Muscle of arm (tissue), 14 donors: ENCODE data around the gene ST13. TPM values are rescaled to one million over a fixed set of nuclear protein-coding genes. Genes with fewer than 3 reads are reported as not detected.
"Not testable (repeated sequence)": the region's sequence is repeated elsewhere in the genome, so short reads cannot be mapped to it uniquely, and the experiment has no call there.

Experiments
- DNase-seq: peaks from one replicate; pipeline ENCODE4 v3.0.0-alpha.2; 2013
- long read RNA-seq, 11 donors: transcript quantifications; one replicate each; lab custom pipeline, GENCODE V29; 2026
- polyA plus RNA-seq, 12 donors: library from polyadenylated mRNA; unstranded; fragments of 120-200 nt; gene quantifications; one replicate each; pipeline ENCODE4 v1.2.1, GENCODE V29; 2013; ENCODE audit not compliant: insufficient read length in 12 of 12

ST13 gene
- polyA plus RNA-seq = 100 to 1,000 TPM; 241 to 520 (median 443) TPM
- long read RNA-seq, donor 1, transcript ST13-201 (12 exons, 3,595 nt) = major isoform, 126 of 318 reads
- long read RNA-seq, donor 1, partial matches to known transcripts = 192 of 318 reads
- long read RNA-seq, donor 1, other reads (novel, unspliced or antisense) = 0 of 318 reads
- long read RNA-seq, donor 2, transcript ST13-201 (12 exons, 3,595 nt) = major isoform, 164 of 248 reads
- long read RNA-seq, donor 2, partial matches to known transcripts = 72 of 248 reads
- long read RNA-seq, donor 2, other reads (novel, unspliced or antisense) = 12 of 248 reads
- long read RNA-seq, donor 3, transcript ST13-201 (12 exons, 3,595 nt) = major isoform, 56 of 94 reads
- long read RNA-seq, donor 3, partial matches to known transcripts = 38 of 94 reads
- long read RNA-seq, donor 3, other reads (novel, unspliced or antisense) = 0 of 94 reads
- long read RNA-seq, donor 4, transcript ST13-201 (12 exons, 3,595 nt) = major isoform, 50 of 74 reads
- long read RNA-seq, donor 4, partial matches to known transcripts = 24 of 74 reads
- long read RNA-seq, donor 4, other reads (novel, unspliced or antisense) = 0 of 74 reads
- long read RNA-seq, donor 5, transcript ST13-201 (12 exons, 3,595 nt) = major isoform, 184 of 311 reads
- long read RNA-seq, donor 5, partial matches to known transcripts = 116 of 311 reads
- long read RNA-seq, donor 5, other reads (novel, unspliced or antisense) = 11 of 311 reads
- long read RNA-seq, donor 6, transcript ST13-201 (12 exons, 3,595 nt) = major isoform, 55 of 92 reads
- long read RNA-seq, donor 6, partial matches to known transcripts = 32 of 92 reads
- long read RNA-seq, donor 6, other reads (novel, unspliced or antisense) = 5 of 92 reads
- long read RNA-seq, donor 7, transcript ST13-201 (12 exons, 3,595 nt) = major isoform, 57 of 89 reads
- long read RNA-seq, donor 7, partial matches to known transcripts = 31 of 89 reads
- long read RNA-seq, donor 7, other reads (novel, unspliced or antisense) = 0 of 89 reads
- long read RNA-seq, donor 8, transcript ST13-201 (12 exons, 3,595 nt) = major isoform, 152 of 244 reads
- long read RNA-seq, donor 8, partial matches to known transcripts = 85 of 244 reads
- long read RNA-seq, donor 8, other reads (novel, unspliced or antisense) = 7 of 244 reads
- long read RNA-seq, donor 9, transcript ST13-201 (12 exons, 3,595 nt) = major isoform, 59 of 111 reads
- long read RNA-seq, donor 9, partial matches to known transcripts = 52 of 111 reads
- long read RNA-seq, donor 9, other reads (novel, unspliced or antisense) = 0 of 111 reads
- long read RNA-seq, donor 10, transcript ST13-201 (12 exons, 3,595 nt) = major isoform, 131 of 301 reads
- long read RNA-seq, donor 10, partial matches to known transcripts = 170 of 301 reads
- long read RNA-seq, donor 10, other reads (novel, unspliced or antisense) = 0 of 301 reads
- long read RNA-seq, donor 11, transcript ST13-201 (12 exons, 3,595 nt) = major isoform, 109 of 186 reads
- long read RNA-seq, donor 11, partial matches to known transcripts = 76 of 186 reads
- long read RNA-seq, donor 11, other reads (novel, unspliced or antisense) = 0 of 186 reads

GRCh38 chr22:40856513-40857308, at the start of gene ST13, which contains the start of gene XPNPEP3:
Gene ST13 (minus strand): TSS chr22:40856639. CDS start chr22:40856540, 99 bp downstream.
Gene XPNPEP3 (plus strand): TSS chr22:40857148. CDS start chr22:40857182, 34 bp downstream.
- DNase-seq = peak; percentile 97

GRCh38 chr22:40904101-40904500, 47.7 kb upstream of the ST13 start:
- no peak for DNase-seq

DNA sequence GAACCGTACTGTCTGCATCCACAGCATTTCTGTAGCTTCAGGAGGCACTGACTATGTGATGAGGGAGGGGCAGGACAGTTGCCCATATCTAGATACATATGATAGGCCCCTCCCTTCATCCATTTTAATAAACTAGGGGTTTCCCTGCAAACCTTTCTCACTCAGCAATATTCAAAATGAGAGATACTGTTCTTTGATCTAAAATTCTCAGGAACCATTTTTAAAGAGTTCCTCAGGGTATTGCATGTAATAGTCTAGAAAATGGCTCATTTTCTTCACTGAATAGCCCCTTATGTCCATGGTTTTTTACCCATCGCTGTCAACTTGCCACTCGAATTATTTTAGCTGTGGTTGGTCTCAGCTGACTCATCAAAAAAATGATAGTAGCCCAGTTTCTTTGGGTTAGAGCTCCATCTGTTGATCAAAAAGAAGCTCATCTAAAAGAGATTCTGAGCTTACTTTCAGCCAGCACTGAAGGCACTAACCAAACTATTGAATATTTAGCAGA, 42.5 kb upstream of the ST13 start:
- peak; percentile 34 for DNase-seq

- no peak for DNase-seq
Measured at GRCh38 chr22:40894417-40894816, 38.0 kb upstream of the ST13 start.

DNA sequence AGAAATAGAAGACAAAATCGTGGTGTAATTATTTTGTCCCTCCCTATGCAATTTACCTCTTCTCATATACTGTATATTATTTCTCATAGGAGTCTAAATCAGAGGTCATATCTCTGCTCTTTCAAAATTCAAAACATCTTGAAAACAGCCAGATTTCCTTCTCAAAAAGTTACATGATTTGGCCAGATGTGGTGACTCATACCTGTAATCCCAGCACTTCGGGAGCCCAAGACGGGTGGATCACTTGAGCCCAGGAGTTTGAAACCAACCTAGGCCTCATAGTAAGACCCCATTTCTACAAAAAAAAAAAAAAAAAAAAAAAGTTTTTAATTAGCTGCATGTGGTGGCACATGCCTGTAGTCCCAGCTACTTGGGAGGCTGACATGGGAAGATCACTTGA, 34.4 kb upstream of the ST13 start:
- DNase-seq = no peak

- DNase-seq = no peak
Measured at GRCh38 chr22:40889116-40889515, 32.7 kb upstream of the ST13 start.

DNA sequence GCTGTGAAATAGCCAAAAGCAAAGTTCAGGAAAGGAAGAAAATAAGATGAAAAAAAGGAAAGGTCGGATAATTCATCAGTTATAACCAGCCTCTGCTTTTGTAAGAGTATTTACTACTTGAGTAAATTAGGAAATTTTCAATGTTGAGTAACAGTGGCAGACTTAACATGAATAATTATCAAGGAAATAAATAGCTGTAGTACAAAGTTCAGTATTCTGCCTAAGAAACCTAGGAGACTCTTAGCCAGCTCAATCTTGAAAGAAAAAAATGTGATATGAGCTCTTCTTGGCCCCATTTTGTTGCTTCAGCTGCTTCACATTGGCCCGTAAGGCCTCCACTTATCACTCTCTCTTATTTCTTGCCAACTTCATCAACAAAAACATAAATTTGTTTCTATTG, 22.5 kb upstream of the ST13 start:
- DNase-seq = no peak

GRCh38 chr22:40877488-40877887, 21.0 kb upstream of the ST13 start:
- no peak for DNase-seq

DNA sequence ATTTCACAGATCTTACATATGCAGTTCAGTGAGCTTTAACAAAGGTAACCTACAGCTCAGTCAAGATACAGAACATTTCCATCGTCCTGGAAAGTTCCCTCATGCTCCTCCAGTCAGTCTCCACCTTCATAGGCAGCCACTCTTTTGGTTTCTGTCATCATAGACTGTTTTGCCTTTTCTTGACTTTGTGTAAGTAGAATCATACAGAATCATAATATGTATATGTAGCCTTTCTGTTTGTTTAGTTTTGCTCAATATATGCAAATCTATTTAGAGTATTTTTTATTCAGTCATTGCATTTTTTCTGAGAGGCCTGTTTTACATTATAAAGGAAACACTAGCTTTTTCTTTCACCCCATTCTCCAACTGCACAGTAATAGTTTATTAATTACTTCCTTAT, 20.5 kb upstream of the ST13 start:
- DNase-seq = no peak

GRCh38 chr22:40875111-40875510, 18.7 kb upstream of the ST13 start:
- no peak for DNase-seq

- DNase-seq = no peak
Measured at GRCh38 chr22:40874016-40874415, 17.6 kb upstream of the ST13 start.

DNA sequence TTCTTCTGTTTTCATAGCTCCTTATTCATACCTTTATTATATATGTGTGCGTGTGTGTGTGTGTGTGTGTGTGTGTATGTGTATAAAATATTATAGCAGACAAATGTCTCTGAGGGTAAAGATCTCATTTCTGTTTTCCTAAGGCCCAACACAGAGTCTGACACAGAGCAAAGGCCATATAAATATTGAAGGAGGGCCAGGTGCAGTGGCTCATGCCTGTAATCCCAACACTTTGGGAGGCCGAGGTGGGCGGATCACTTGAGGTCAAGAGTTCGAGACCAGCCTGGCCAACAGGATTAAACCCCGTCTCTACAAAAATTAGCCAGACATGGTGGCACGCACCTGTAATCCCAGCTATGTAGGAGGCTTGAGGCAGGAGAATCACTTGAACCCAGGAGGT, 11.9 kb upstream of the ST13 start:
- DNase-seq = not testable (repeated sequence)

- DNase-seq = no peak
Measured at GRCh38 chr22:40867109-40867508, 10.7 kb upstream of the ST13 start.

DNA sequence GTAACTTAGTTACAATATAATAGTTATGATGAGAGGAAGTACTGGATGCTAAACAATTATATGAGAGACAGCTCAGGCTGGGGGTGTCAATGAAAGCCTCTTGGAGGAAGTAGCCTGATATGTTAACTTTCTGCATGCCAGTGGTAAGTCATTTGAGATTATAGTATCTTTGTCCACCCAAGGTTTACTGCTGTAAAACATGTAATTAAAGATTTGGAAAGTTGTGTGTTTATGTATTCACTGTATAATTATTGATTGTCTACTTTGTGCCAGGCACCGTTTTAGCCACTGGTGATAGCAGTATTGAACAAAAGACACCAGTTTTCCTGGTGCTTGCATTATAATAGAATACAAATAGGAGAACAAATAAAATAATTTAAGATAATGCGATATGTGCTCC, 6.1 kb upstream of the ST13 start:
- no peak for DNase-seq

- DNase-seq = no peak
Measured at GRCh38 chr22:40862013-40862412, 5.6 kb upstream of the ST13 start, which contains the start of gene DNAJB7. Gene DNAJB7 (minus strand): TSS chr22:40862113. CDS start chr22:40861994, 119 bp downstream.

DNA sequence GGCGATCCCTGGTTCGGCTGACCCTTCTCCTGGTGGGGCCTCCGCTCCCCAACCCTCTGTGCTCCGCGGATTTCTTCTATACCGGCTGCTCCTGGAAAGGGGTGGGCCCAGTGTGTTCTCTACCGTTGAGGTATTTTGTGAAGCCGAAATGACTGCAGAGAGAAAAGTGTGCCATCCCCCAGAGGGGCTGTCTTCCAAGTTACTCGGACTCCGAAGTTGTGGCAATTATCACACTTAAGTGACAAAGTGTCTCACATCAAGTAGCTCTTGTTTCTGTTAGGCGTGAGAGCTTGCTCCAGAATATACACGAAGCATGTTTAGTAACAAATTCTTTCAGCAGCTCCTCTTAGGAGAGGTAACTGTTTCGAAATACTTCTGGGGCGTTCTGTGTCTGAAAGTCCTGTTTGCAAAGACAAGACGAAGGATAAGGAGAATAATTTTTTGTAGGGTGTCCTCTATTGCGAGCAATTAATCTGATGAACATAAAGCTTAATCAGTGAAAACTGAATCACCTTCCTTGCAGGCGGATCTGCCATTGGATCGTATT, 943 bp upstream of the ST13 start:
- DNase-seq = no peak

DNA sequence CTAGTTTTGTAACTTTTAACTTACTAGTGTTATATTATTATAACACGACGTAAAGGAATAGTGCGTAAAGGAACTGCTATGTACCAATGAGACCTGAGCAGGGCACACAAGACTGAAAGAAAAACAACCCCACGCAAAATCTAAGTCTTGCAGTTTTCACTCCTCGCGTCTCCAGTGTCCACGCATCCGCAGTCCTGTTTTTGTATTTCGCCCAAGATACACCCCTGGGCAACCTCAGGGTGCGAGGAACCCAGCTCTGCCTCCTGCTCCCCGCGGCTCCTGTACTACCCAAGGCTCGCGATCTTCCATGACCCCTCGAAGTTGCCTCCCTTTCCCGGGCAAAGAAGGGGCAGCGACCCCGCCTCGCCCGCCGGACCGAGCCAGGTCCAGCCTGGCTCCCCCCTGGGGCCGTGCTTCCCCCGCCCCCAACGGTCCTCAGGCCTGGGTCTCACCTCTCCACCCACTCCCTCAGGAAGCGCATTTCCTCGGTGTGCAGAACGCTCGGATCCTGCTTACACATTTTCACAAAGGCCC, 393 bp downstream of the ST13 start:
- peak; percentile 38 for DNase-seq

DNA sequence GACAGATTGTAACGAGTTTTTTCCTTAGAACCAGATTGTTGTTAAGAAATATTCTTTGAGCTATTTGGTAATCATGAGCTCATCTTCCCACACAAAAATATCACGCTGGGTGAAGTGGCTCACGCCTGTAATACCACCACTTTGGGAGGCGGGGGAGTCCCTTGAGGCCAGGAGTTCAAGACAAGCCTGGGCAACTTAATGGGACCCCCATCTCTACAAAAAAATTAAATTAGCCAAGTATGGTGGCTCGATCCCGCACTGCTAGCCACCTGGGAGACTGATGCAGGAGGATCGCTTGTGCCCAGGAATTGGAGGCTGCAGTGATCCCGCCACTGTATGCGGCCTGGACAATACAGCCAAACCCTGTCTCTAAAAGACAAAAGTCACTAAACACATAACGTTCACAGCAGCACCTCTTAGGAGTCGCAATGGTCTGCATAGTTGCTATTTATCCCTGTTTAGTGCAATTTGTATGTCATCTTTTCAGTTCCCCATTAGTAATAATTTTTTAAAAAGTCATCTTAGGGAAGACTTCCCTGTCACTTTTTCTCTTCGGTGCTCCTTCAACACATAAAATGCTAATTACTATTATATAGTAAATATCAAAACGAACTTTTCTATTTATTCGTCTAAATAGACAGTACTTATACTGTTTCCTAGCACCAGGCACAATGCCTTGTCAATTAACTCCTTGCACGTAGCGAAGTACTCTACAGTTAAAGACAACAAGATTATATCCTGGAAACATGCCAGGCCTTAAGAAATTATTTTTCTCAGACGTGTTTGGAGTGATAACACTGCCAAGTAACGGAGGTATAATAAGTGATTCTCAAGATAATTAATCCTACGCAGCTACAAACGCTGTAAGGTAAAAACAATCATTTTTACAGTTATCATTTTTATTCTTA, 1.1 kb downstream of the ST13 start:
- DNase-seq = no peak
